K562 (cell line): ENCODE results near the gene TBL1X. TPM values are rescaled to one million over a fixed set of nuclear protein-coding genes. Genes with fewer than 3 reads are reported as not detected.

Experiments used
- ATAC-seq: fragments of 200-7000 bp; cut with Tn5 transposase; 3 replicates; pipeline ENCODE4 v1.9.1; 2020; ENCODE audit warnings: moderate library complexity
- BruUV-seq: library from RNA; stranded (reverse); fragments of 400-500 nt; replicated peaks from 2 replicates; lab custom pipeline; 2021; lab: Mats Ljungman, UMichigan
- CTCF ChIA-PET: fragments of 300-600 bp; formaldehyde crosslinking; extraction: SDS; loops from one replicate; lab custom pipeline; 2021; ENCODE audit warnings: low intra/inter-chr PET ratio; lab: Yijun Ruan, JAX
- POLR2A ChIA-PET: fragments of 300-600, 350-650 bp; sonication (Branson Sonifier 250); formaldehyde crosslinking; extraction: SDS; loops from one replicate; lab custom pipeline; 2021; ENCODE audit warnings: antibody characterized with exemption, inconsistent platforms; lab: Yijun Ruan, JAX
- DNase-seq, 4 experiments: peaks; one replicate each; pipeline versions ENCODE4 v3.0.0 to v3.0.0-alpha.2; 2011 to 2018; ENCODE audit warnings: low spot score in 3 of 4, mixed read lengths in 3 of 4; ENCODE audit errors: extremely low read depth in 1 of 4
- FAIRE-seq: peaks from 2 replicates; lab custom pipeline; 2011; peaks lifted over from hg19 to GRCh38; lab: Jason Lieb, UNC
- H2AFZ ChIP-seq: 2 replicates; pipeline ENCODE4 v1.6.0; 2011; ENCODE audit warnings: low read depth, low read length, control low read depth, inconsistent platforms
- H3K27ac ChIP-seq: fragments of 200-600 bp; 3 replicates; pipeline ENCODE4 v1.8.0; 2011; ENCODE audit warnings: low read depth, mild to moderate bottlenecking, control low read depth, inconsistent platforms, low read length, moderate library complexity, mixed read lengths; ENCODE audit errors: extremely low read depth
- H3K27me3 ChIP-seq, 2 experiments: fragments of 300-600 bp in 1 of 2; 2 replicates in 1 of 2; 3 replicates in 1 of 2; pipeline versions ENCODE4 v1.6.0 to v1.8.0; 2011; ENCODE audit warnings: inconsistent platforms in 2 of 2, low read length in 2 of 2, mild to moderate bottlenecking in 1 of 2, mixed read lengths in 1 of 2, moderate library complexity in 1 of 2; ENCODE audit not compliant: control insufficient read depth in 2 of 2, insufficient read depth in 2 of 2
- H3K36me3 ChIP-seq: fragments of 300-600 bp; 3 replicates; pipeline ENCODE4 v1.8.0; 2011; ENCODE audit warnings: mild to moderate bottlenecking, low read length, inconsistent platforms; ENCODE audit not compliant: control insufficient read depth, insufficient read depth
- H3K4me1 ChIP-seq, 2 experiments: fragments of 200-600 bp in 1 of 2; replicated peaks in 1 of 2; 2 replicates in 1 of 2; 3 replicates in 1 of 2; pipeline versions ENCODE4 v1.5.1 to v1.8.0; 2011; ENCODE audit warnings: inconsistent platforms in 2 of 2, low read length in 2 of 2, mild to moderate bottlenecking in 1 of 2, mixed read lengths in 1 of 2, moderate library complexity in 1 of 2; ENCODE audit not compliant: control insufficient read depth in 2 of 2, insufficient read depth in 2 of 2
- H3K4me2 ChIP-seq: 2 replicates; pipeline ENCODE4 v1.6.1; 2011; ENCODE audit warnings: low read length, control low read depth, inconsistent platforms, mixed read lengths; ENCODE audit not compliant: insufficient read depth
- H3K4me3 ChIP-seq: fragments of 200-600 bp; sonication (generic), shearing (Covaris generic); 2 replicates; pipeline ENCODE4 v1.5.1; 2016; ENCODE audit warnings: control low read depth, inconsistent platforms
- H3K79me2 ChIP-seq: fragments of 200-600 bp; 3 replicates; pipeline ENCODE4 v1.8.0; 2011; ENCODE audit warnings: low read length, inconsistent platforms; ENCODE audit not compliant: control insufficient read depth, insufficient read depth
- H3K9ac ChIP-seq, 2 experiments: 2 replicates each; pipeline versions ENCODE4 v1.6.0 to v1.6.1; 2011; ENCODE audit warnings: low read depth in 2 of 2, low read length in 2 of 2, control low read depth in 1 of 2, inconsistent platforms in 1 of 2, mild to moderate bottlenecking in 1 of 2, mixed read lengths in 1 of 2; ENCODE audit not compliant: insufficient read depth in 1 of 2
- H3K9me1 ChIP-seq: one replicate; pipeline ENCODE4 v1.6.0; 2011; ENCODE audit warnings: inconsistent platforms, mild to moderate bottlenecking, low read length, moderate library complexity; ENCODE audit not compliant: control insufficient read depth, insufficient read depth
- H3K9me3 ChIP-seq: replicated peaks from 2 replicates; pipeline ENCODE4 v1.5.1; 2011; ENCODE audit warnings: low read depth, low read length, inconsistent platforms; ENCODE audit not compliant: control insufficient read depth, insufficient read depth
- H4K20me1 ChIP-seq: replicated peaks from 2 replicates; pipeline ENCODE4 v1.6.1; 2011; ENCODE audit warnings: low read length, inconsistent platforms, mixed read lengths; ENCODE audit not compliant: control insufficient read depth, insufficient read depth
- ARID2 ChIP-seq: fragments of 450-650 bp; IDR thresholded peaks from 2 replicates; pipeline ENCODE4 v1.6.1; 2017; ENCODE audit warnings: antibody characterized with exemption, mild to moderate bottlenecking
- CBX2 ChIP-seq: fragments of 200-600 bp; sonication (generic); IDR thresholded peaks from one replicate; pipeline ENCODE4 v1.6.1; 2012; ENCODE audit warnings: mild to moderate bottlenecking, low read length, inconsistent platforms; ENCODE audit not compliant: insufficient read depth, poor library complexity, severe bottlenecking
- CTCF ChIP-seq, 3 experiments: IDR thresholded peaks in 2 of 3; conservative IDR thresholded peaks in 1 of 3; 2 replicates each; pipeline ENCODE4 v1.5.1; 2011 to 2012; ENCODE audit warnings: low read length in 3 of 3, mild to moderate bottlenecking in 3 of 3, control low read depth in 2 of 3, improper control_type of control experiment in 1 of 3, inconsistent platforms in 1 of 3, low read depth in 1 of 3, mixed read lengths in 1 of 3, moderate library complexity in 1 of 3; ENCODE audit not compliant: insufficient read depth in 2 of 3
- ILF3 ChIP-seq: fragments of 450-650 bp; IDR thresholded peaks from 2 replicates; pipeline ENCODE4 v1.6.1; 2018; ENCODE audit warnings: antibody characterized with exemption, mild to moderate bottlenecking, moderate library complexity, borderline replicate concordance
- MTA3 ChIP-seq: fragments of 450-650 bp; formaldehyde crosslinking; IDR thresholded peaks from 2 replicates; pipeline ENCODE4 v1.6.1; 2017; ENCODE audit warnings: mild to moderate bottlenecking, borderline replicate concordance
- NCOA6 ChIP-seq: fragments of 450-650 bp; IDR thresholded peaks from 2 replicates; pipeline ENCODE4 v1.6.1; 2017; ENCODE audit warnings: mild to moderate bottlenecking
- PATZ1 ChIP-seq: fragments of 250-450 bp; sonication (Bioruptor Pico); IDR thresholded peaks from 2 replicates; pipeline ENCODE4 v1.5.0; 2020; ENCODE audit warnings: mild to moderate bottlenecking, borderline replicate concordance
- RB1 ChIP-seq: fragments of 450-650 bp; IDR thresholded peaks from 2 replicates; pipeline ENCODE4 v1.6.1; 2017; ENCODE audit warnings: low read depth, mild to moderate bottlenecking
- SIN3A ChIP-seq, 2 experiments: fragments of 150-350 bp in 1 of 2; IDR thresholded peaks; 2 replicates each; pipeline ENCODE4 v1.6.1; 2011 to 2016; ENCODE audit warnings: borderline replicate concordance in 2 of 2, low read depth in 2 of 2, low read length in 2 of 2, mild to moderate bottlenecking in 2 of 2, moderate library complexity in 2 of 2; ENCODE audit not compliant: control insufficient read depth in 1 of 2
- ZNF134 ChIP-seq: fragments of 250-450 bp; sonication (Bioruptor Pico); conservative IDR thresholded peaks from 2 replicates; pipeline ENCODE4 v1.4.0; 2020
- ZNF23 ChIP-seq: fragments of 250-450 bp; sonication (Bioruptor Pico); IDR thresholded peaks from 2 replicates; pipeline ENCODE4 v1.4.0; 2020; ENCODE audit warnings: mild to moderate bottlenecking
- ZNF384 ChIP-seq: IDR thresholded peaks from 2 replicates; pipeline ENCODE4 v1.6.1; 2012; ENCODE audit warnings: low read depth, low read length, improper control_type of control experiment
- ZNF75A ChIP-seq: fragments of 450-650 bp; formaldehyde crosslinking; IDR thresholded peaks from 2 replicates; pipeline ENCODE4 v1.4.0; 2020; ENCODE audit warnings: mild to moderate bottlenecking
- WGBS: fragments of 100-300 bp; shearing (Covaris generic); methylation state at CpG from one replicate; pipeline ENCODE4 v1.1.6; 2016; ENCODE audit warnings: low coverage, mixed read lengths; ENCODE audit not compliant: insufficient coverage; ENCODE audit errors: missing lambda C conversion rate; 5-methylcytosine and 5-hydroxymethylcytosine counted together
- in situ Hi-C: fragments of 300-500 bp; cut with MboI; formaldehyde crosslinking; loops from 4 replicates; pipeline ENCODE4 v1.15.0; 2018; ENCODE audit warnings: inconsistent platforms, mixed read lengths
- intact Hi-C: fragments of 100-400 bp; cut with micrococcal nuclease; formaldehyde crosslinking; loops from 2 replicates; pipeline ENCODE4 v1.14.2; 2022
- polyA plus RNA-seq, 8 experiments: library from polyadenylated mRNA; depleted of rRNA in 4 of 8; stranded (reverse) in 5 of 8; unstranded in 3 of 8; fragments of >200 nt; fragmentation: Nextera tagmentation in 2 of 8; fragmentation: Illumina TruSeq in 1 of 8; extraction: Ambion mirVana in 2 of 8; extraction: Trizol in 1 of 8; gene quantifications; 2 replicates each; pipeline versions ENCODE4 v1.2.1 to v1.2.3, GENCODE V29; 2011 to 2014; ENCODE audit warnings: inconsistent platforms in 1 of 8, missing spikeins in 1 of 8
- total RNA-seq, 7 experiments: library from RNA; depleted of rRNA in 6 of 7; stranded (reverse); fragments of >200 nt in 6 of 7; fragmentation: Illumina TruSeq in 2 of 7; extraction: Trizol in 2 of 7; gene quantifications; 2 replicates each; pipeline versions ENCODE4 v1.2.1 to v1.2.3, GENCODE V29; 2011 to 2021; ENCODE audit warnings: low replicate concordance in 1 of 7
- TF ChIP-seq, protein P1 (sequence below): fragments of 250-450 bp; sonication (Bioruptor Pico); IDR thresholded peaks from 2 replicates; pipeline ENCODE4 v1.8.0; 2021; ENCODE audit warnings: borderline replicate concordance, mild to moderate bottlenecking, moderate library complexity; ENCODE audit not compliant: poor library complexity, severe bottlenecking

The TBL1X gene
- total and polyA plus RNA-seq, 9 of the 15 experiments (the other 6 are each of a cell fraction or from before 2014, with no cell fraction given) = 6.0 to 49.6 (median 19.7) TPM

- Histone ChIP-seq H3K79me2 (peaks cover 55% of the 10 kb centered on the region), H3K4me3 (no peak overlapping the region), H3K27me3 (no peaks in the 10 kb centered on the region), H3K9ac (no peak overlapping the region), H3K4me2 (no peak overlapping the region), H4K20me1 (no peaks in the 10 kb centered on the region), H3K36me3 (no peaks in the 10 kb centered on the region), H3K4me1 (peaks cover 3 to 7% of the 10 kb centered on the region in 2 experiments; a peak in 4 of 5 replicates), H3K27ac (no peak overlapping the region), H2AFZ (no peak overlapping the region), H3K9me3 (no peaks in the 10 kb centered on the region), H3K9me1 (no peaks in the 10 kb centered on the region)
- WGBS = 93% methylated on average over 5 of the region's 5 CpGs
- no peak for FAIRE-seq
- intact Hi-C loops = no loop called here
- no peak for DNase-seq
- no peak for TF ChIP-seq ZNF384
- no peak for TF ChIP-seq SIN3A (IDR thresholded peaks at IDR 0.05; ENCODE audit: borderline replicate concordance in 2 of 2, control insufficient read depth in 1 of 2, low read depth in 2 of 2, low read length in 2 of 2)
- TF ChIP-seq CTCF (IDR thresholded peaks at IDR 0.05 in 2 of 3, conservative IDR thresholded peaks at IDR 0.05 in 1 of 3; ENCODE audit: insufficient read depth in 2 of 3, low read depth in 1 of 3, low read length in 3 of 3) = no peak
- no peak for TF ChIP-seq RB1
- TF ChIP-seq PATZ1 (CRISPR knock-in tag) = no peak
- TF ChIP-seq ARID2 = no peak
- TF ChIP-seq ZNF23 (CRISPR knock-in tag) = no peak
- no peak for TF ChIP-seq CBX2
- TF ChIP-seq ILF3 = no peak
- TF ChIP-seq, protein P1, sequence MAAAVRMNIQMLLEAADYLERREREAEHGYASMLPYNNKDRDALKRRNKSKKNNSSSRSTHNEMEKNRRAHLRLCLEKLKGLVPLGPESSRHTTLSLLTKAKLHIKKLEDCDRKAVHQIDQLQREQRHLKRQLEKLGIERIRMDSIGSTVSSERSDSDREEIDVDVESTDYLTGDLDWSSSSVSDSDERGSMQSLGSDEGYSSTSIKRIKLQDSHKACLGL (CRISPR knock-in tag) = no peak
- no peak for TF ChIP-seq ZNF75A
- no peak for TF ChIP-seq NCOA6
- no peak for TF ChIP-seq MTA3
- no peak for TF ChIP-seq ZNF134 (CRISPR knock-in tag)
- no TSS peak for BruUV-seq
- POLR2A ChIA-PET = no interaction called here
- ATAC-seq = no peak
- in situ Hi-C loops = no loop called here
- CTCF ChIA-PET = no interaction called here
Observed at GRCh38 chrX:9557521-9557920, 92.7 kb downstream of the TBL1X start.
